K562 (cell line): ENCODE data around the gene ULK2. TPM values are rescaled to one million over a fixed set of nuclear protein-coding genes. Genes with fewer than 3 reads are reported as not detected.

Experiments
- ATAC-seq: fragments of 200-7000 bp; cut with Tn5 transposase; 3 replicates; pipeline ENCODE4 v1.9.1; 2020; ENCODE audit warnings: moderate library complexity
- BruUV-seq: library from RNA; stranded (reverse); fragments of 400-500 nt; replicated peaks from 2 replicates; lab custom pipeline; 2021; lab: Mats Ljungman, UMichigan
- CTCF ChIA-PET: fragments of 300-600 bp; formaldehyde crosslinking; extraction: SDS; loops from one replicate; lab custom pipeline; 2021; ENCODE audit warnings: low intra/inter-chr PET ratio; lab: Yijun Ruan, JAX
- POLR2A ChIA-PET: fragments of 300-600, 350-650 bp; sonication (Branson Sonifier 250); formaldehyde crosslinking; extraction: SDS; loops from one replicate; lab custom pipeline; 2021; ENCODE audit warnings: antibody characterized with exemption, inconsistent platforms; lab: Yijun Ruan, JAX
- DNase-seq, 4 experiments: peaks; one replicate each; pipeline versions ENCODE4 v3.0.0 to v3.0.0-alpha.2; 2011 to 2018; ENCODE audit warnings: low spot score in 3 of 4, mixed read lengths in 3 of 4; ENCODE audit errors: extremely low read depth in 1 of 4
- FAIRE-seq: peaks from 2 replicates; lab custom pipeline; 2011; peaks lifted over from hg19 to GRCh38; lab: Jason Lieb, UNC
- H2AFZ ChIP-seq: 2 replicates; pipeline ENCODE4 v1.6.0; 2011; ENCODE audit warnings: low read depth, low read length, control low read depth, inconsistent platforms
- H3K27ac ChIP-seq: fragments of 200-600 bp; 3 replicates; pipeline ENCODE4 v1.8.0; 2011; ENCODE audit warnings: low read depth, mild to moderate bottlenecking, control low read depth, inconsistent platforms, low read length, moderate library complexity, mixed read lengths; ENCODE audit errors: extremely low read depth
- H3K27me3 ChIP-seq, 2 experiments: fragments of 300-600 bp in 1 of 2; 2 replicates in 1 of 2; 3 replicates in 1 of 2; pipeline versions ENCODE4 v1.6.0 to v1.8.0; 2011; ENCODE audit warnings: inconsistent platforms in 2 of 2, low read length in 2 of 2, mild to moderate bottlenecking in 1 of 2, mixed read lengths in 1 of 2, moderate library complexity in 1 of 2; ENCODE audit not compliant: control insufficient read depth in 2 of 2, insufficient read depth in 2 of 2
- H3K36me3 ChIP-seq: fragments of 300-600 bp; 3 replicates; pipeline ENCODE4 v1.8.0; 2011; ENCODE audit warnings: mild to moderate bottlenecking, low read length, inconsistent platforms; ENCODE audit not compliant: control insufficient read depth, insufficient read depth
- H3K4me1 ChIP-seq, 2 experiments: fragments of 200-600 bp in 1 of 2; replicated peaks in 1 of 2; 2 replicates in 1 of 2; 3 replicates in 1 of 2; pipeline versions ENCODE4 v1.5.1 to v1.8.0; 2011; ENCODE audit warnings: inconsistent platforms in 2 of 2, low read length in 2 of 2, mild to moderate bottlenecking in 1 of 2, mixed read lengths in 1 of 2, moderate library complexity in 1 of 2; ENCODE audit not compliant: control insufficient read depth in 2 of 2, insufficient read depth in 2 of 2
- H3K4me2 ChIP-seq: 2 replicates; pipeline ENCODE4 v1.6.1; 2011; ENCODE audit warnings: low read length, control low read depth, inconsistent platforms, mixed read lengths; ENCODE audit not compliant: insufficient read depth
- H3K4me3 ChIP-seq: fragments of 200-600 bp; sonication (generic), shearing (Covaris generic); 2 replicates; pipeline ENCODE4 v1.5.1; 2016; ENCODE audit warnings: control low read depth, inconsistent platforms
- H3K79me2 ChIP-seq: fragments of 200-600 bp; 3 replicates; pipeline ENCODE4 v1.8.0; 2011; ENCODE audit warnings: low read length, inconsistent platforms; ENCODE audit not compliant: control insufficient read depth, insufficient read depth
- H3K9ac ChIP-seq, 2 experiments: 2 replicates each; pipeline versions ENCODE4 v1.6.0 to v1.6.1; 2011; ENCODE audit warnings: low read depth in 2 of 2, low read length in 2 of 2, control low read depth in 1 of 2, inconsistent platforms in 1 of 2, mild to moderate bottlenecking in 1 of 2, mixed read lengths in 1 of 2; ENCODE audit not compliant: insufficient read depth in 1 of 2
- H3K9me1 ChIP-seq: one replicate; pipeline ENCODE4 v1.6.0; 2011; ENCODE audit warnings: inconsistent platforms, mild to moderate bottlenecking, low read length, moderate library complexity; ENCODE audit not compliant: control insufficient read depth, insufficient read depth
- H3K9me3 ChIP-seq: replicated peaks from 2 replicates; pipeline ENCODE4 v1.5.1; 2011; ENCODE audit warnings: low read depth, low read length, inconsistent platforms; ENCODE audit not compliant: control insufficient read depth, insufficient read depth
- H4K20me1 ChIP-seq: replicated peaks from 2 replicates; pipeline ENCODE4 v1.6.1; 2011; ENCODE audit warnings: low read length, inconsistent platforms, mixed read lengths; ENCODE audit not compliant: control insufficient read depth, insufficient read depth
- ARID1B ChIP-seq: fragments of 450-650 bp; IDR thresholded peaks from 2 replicates; pipeline ENCODE4 v1.6.1; 2016; ENCODE audit warnings: antibody characterized with exemption, mild to moderate bottlenecking, inconsistent platforms
- CEBPB ChIP-seq: fragments of 450-650 bp; IDR thresholded peaks from 2 replicates; pipeline ENCODE4 v1.6.1; 2016; ENCODE audit warnings: missing genetic modification characterization, missing compliant biosample characterization
- DNMT1 ChIP-seq: fragments of 450-650 bp; IDR thresholded peaks from 2 replicates; pipeline ENCODE4 v1.6.1; 2016; ENCODE audit warnings: antibody characterized with exemption, mild to moderate bottlenecking
- ELK1 ChIP-seq: sonication (generic); formaldehyde crosslinking; IDR thresholded peaks from 2 replicates; pipeline ENCODE4 v1.8.1; 2022; ENCODE audit warnings: missing genetic modification reagents
- HBP1 ChIP-seq: fragments of 450-650 bp; formaldehyde crosslinking; IDR thresholded peaks from 2 replicates; pipeline ENCODE4 v1.4.0; 2022; ENCODE audit warnings: missing genetic modification characterization
- HMGN3 ChIP-seq: IDR thresholded peaks from 2 replicates; pipeline ENCODE4 v1.6.1; 2011; ENCODE audit warnings: borderline replicate concordance, low read depth, mild to moderate bottlenecking, mixed read lengths, low read length; ENCODE audit not compliant: insufficient read length; ENCODE audit errors: extremely low read depth
- PHF8 ChIP-seq: fragments of 200-600 bp; sonication (generic); IDR thresholded peaks from 2 replicates; pipeline ENCODE4 v1.6.1; 2012; ENCODE audit warnings: mixed run types, mild to moderate bottlenecking, inconsistent platforms, low read length, moderate library complexity, borderline replicate concordance
- POLR2A ChIP-seq: fragments of 450-650 bp; conservative IDR thresholded peaks from 2 replicates; pipeline ENCODE4 v1.6.1; 2016
- PPARD ChIP-seq: fragments of 250-450 bp; sonication (Bioruptor Pico); IDR thresholded peaks from 2 replicates; pipeline ENCODE4 v1.8.0; 2022; ENCODE audit warnings: inconsistent platforms, mild to moderate bottlenecking, moderate library complexity
- THRAP3 ChIP-seq: fragments of 450-650 bp; IDR thresholded peaks from 2 replicates; pipeline ENCODE4 v1.6.1; 2016; ENCODE audit warnings: mild to moderate bottlenecking, inconsistent platforms, borderline replicate concordance
- XRCC4 ChIP-seq: IDR thresholded peaks from one replicate; pipeline ENCODE4 v1.6.1; 2011; ENCODE audit not compliant: insufficient read depth, insufficient read length; ENCODE audit errors: extremely low read depth
- ZNF444 ChIP-seq: fragments of 250-450 bp; sonication (Bioruptor Pico); IDR thresholded peaks from 2 replicates; pipeline ENCODE4 v1.4.0; 2020; ENCODE audit warnings: mild to moderate bottlenecking, moderate library complexity
- ZNF551 ChIP-seq: fragments of 250-450 bp; sonication (Bioruptor Pico); IDR thresholded peaks from 2 replicates; pipeline ENCODE4 v1.5.0; 2021; ENCODE audit warnings: mild to moderate bottlenecking, moderate library complexity
- ZSCAN32 ChIP-seq: fragments of 450-650 bp; formaldehyde crosslinking; IDR thresholded peaks from 2 replicates; pipeline ENCODE4 v1.4.0; 2020; ENCODE audit warnings: mild to moderate bottlenecking, moderate library complexity
- WGBS: fragments of 100-300 bp; shearing (Covaris generic); methylation state at CpG from one replicate; pipeline ENCODE4 v1.1.6; 2016; ENCODE audit warnings: low coverage, mixed read lengths; ENCODE audit not compliant: insufficient coverage; ENCODE audit errors: missing lambda C conversion rate; 5-methylcytosine and 5-hydroxymethylcytosine counted together
- in situ Hi-C: fragments of 300-500 bp; cut with MboI; formaldehyde crosslinking; loops from 4 replicates; pipeline ENCODE4 v1.15.0; 2018; ENCODE audit warnings: inconsistent platforms, mixed read lengths
- intact Hi-C: fragments of 100-400 bp; cut with micrococcal nuclease; formaldehyde crosslinking; loops from 2 replicates; pipeline ENCODE4 v1.14.2; 2022
- polyA plus RNA-seq, 8 experiments: library from polyadenylated mRNA; depleted of rRNA in 4 of 8; stranded (reverse) in 5 of 8; unstranded in 3 of 8; fragments of >200 nt; fragmentation: Nextera tagmentation in 2 of 8; fragmentation: Illumina TruSeq in 1 of 8; extraction: Ambion mirVana in 2 of 8; extraction: Trizol in 1 of 8; gene quantifications; 2 replicates each; pipeline versions ENCODE4 v1.2.1 to v1.2.3, GENCODE V29; 2011 to 2014; ENCODE audit warnings: inconsistent platforms in 1 of 8, missing spikeins in 1 of 8
- total RNA-seq, 7 experiments: library from RNA; depleted of rRNA in 6 of 7; stranded (reverse); fragments of >200 nt in 6 of 7; fragmentation: Illumina TruSeq in 2 of 7; extraction: Trizol in 2 of 7; gene quantifications; 2 replicates each; pipeline versions ENCODE4 v1.2.1 to v1.2.3, GENCODE V29; 2011 to 2021; ENCODE audit warnings: low replicate concordance in 1 of 7

Gene ULK2
- total and polyA plus RNA-seq, 9 of the 15 experiments (the other 6 are each of a cell fraction or from before 2014, with no cell fraction given) = 0.01 to 0.18 (median 0.07) TPM; not detected in 5

- Histone ChIP-seq H3K9me3 (no peaks in the 10 kb centered on the region), H3K4me2 (no peak overlapping the region), H3K9ac (no peak overlapping the region), H3K9me1 (no peaks in the 10 kb centered on the region), H4K20me1 (no peaks in the 10 kb centered on the region), H3K36me3 (no peaks in the 10 kb centered on the region), H3K79me2 (no peaks in the 10 kb centered on the region), H3K4me1 (no peaks in the 10 kb centered on the region; a peak in 1 of 5 replicates), H3K27me3 (peaks cover 0 to 21% of the 10 kb centered on the region in 2 experiments; a peak in 2 of 5 replicates), H3K27ac (no peak overlapping the region)
- CTCF ChIA-PET = no interaction called here
- FAIRE-seq = no peak
- BruUV-seq = no TSS peak
- ATAC-seq = no peak
- under 1% methylated on average over 9 of the region's 9 CpGs for WGBS
- DNase-seq = no peak
- intact Hi-C loops (no loop called here), in situ Hi-C loops (loop anchor here (5.0 to 10.0 kb wide), 2 partner anchors 248 to 396 kb away; partner anchors contain the start of gene B9D1)
- no peak for TF ChIP-seq ELK1 (CRISPR knock-in tag)
- TF ChIP-seq ZNF444 (CRISPR knock-in tag) = no peak
- no peak for TF ChIP-seq ARID1B
- TF ChIP-seq PHF8 = no peak
- no peak for TF ChIP-seq XRCC4
- TF ChIP-seq ZSCAN32 (CRISPR knock-in tag) = no peak
- TF ChIP-seq THRAP3 = no peak
- TF ChIP-seq DNMT1 = no peak
- no peak for TF ChIP-seq PPARD (CRISPR knock-in tag)
- no peak for TF ChIP-seq HMGN3
- TF ChIP-seq ZNF551 (CRISPR knock-in tag) = no peak
- TF ChIP-seq POLR2A = no peak
- no peak for TF ChIP-seq HBP1 (CRISPR knock-in tag)
- TF ChIP-seq CEBPB (tag) = no peak
- TF ChIP-seq, all 486 proteins: peak for 0
- no peak overlapping the region for H2AFZ ChIP-seq
- H3K4me3 ChIP-seq = no peak overlapping the region
- POLR2A ChIA-PET = no interaction called here
Observed at GRCh38 chr17:19760746-19761145, 107.0 kb downstream of the ULK2 start.
